H9 (cell line): ENCODE results near the gene CLIC3. TPM values are rescaled to one million over a fixed set of nuclear protein-coding genes. Genes with fewer than 3 reads are reported as not detected.

ENCODE experiments used
- DNase-seq: peaks from one replicate; pipeline ENCODE4 v3.0.0-alpha.2; 2017
- H2AFZ ChIP-seq: one replicate; pipeline ENCODE4 v1.6.1; 2013; ENCODE audit warnings: mild to moderate bottlenecking, low read length, control low read depth, moderate library complexity
- H2AK5ac ChIP-seq: 2 replicates; pipeline ENCODE4 v1.6.1; 2013; ENCODE audit warnings: low read length, control low read depth, mixed read lengths; ENCODE audit not compliant: insufficient read length
- H2BK120ac ChIP-seq: one replicate; pipeline ENCODE4 v1.6.1; 2013; ENCODE audit warnings: low read depth, mild to moderate bottlenecking, low read length, control low read depth, inconsistent platforms; ENCODE audit not compliant: poor library complexity, severe bottlenecking
- H2BK12ac ChIP-seq: 2 replicates; pipeline ENCODE4 v1.6.1; 2013; ENCODE audit warnings: low read length, control low read depth, mixed read lengths, low read depth; ENCODE audit not compliant: insufficient read length
- H2BK15ac ChIP-seq: 2 replicates; pipeline ENCODE4 v1.6.1; 2013; ENCODE audit warnings: low read depth, low read length, control low read depth
- H2BK20ac ChIP-seq: one replicate; pipeline ENCODE4 v1.6.1; 2013; ENCODE audit warnings: low read depth, mild to moderate bottlenecking, low read length, control low read depth, inconsistent platforms; ENCODE audit not compliant: poor library complexity, severe bottlenecking
- H2BK5ac ChIP-seq: 2 replicates; pipeline ENCODE4 v1.6.1; 2013; ENCODE audit warnings: low read length, control low read depth, mixed read lengths; ENCODE audit not compliant: insufficient read length
- H3K14ac ChIP-seq: 2 replicates; pipeline ENCODE4 v1.6.1; 2013; ENCODE audit warnings: low read length, control low read depth; ENCODE audit not compliant: insufficient read depth
- H3K18ac ChIP-seq: 2 replicates; pipeline ENCODE4 v1.6.1; 2013; ENCODE audit warnings: low read depth, mild to moderate bottlenecking, mixed read lengths, low read length, control low read depth; ENCODE audit not compliant: insufficient read length
- H3K23ac ChIP-seq: 2 replicates; pipeline ENCODE4 v1.6.1; 2013; ENCODE audit warnings: low read length, control low read depth, mixed read lengths, low read depth; ENCODE audit not compliant: insufficient read length
- H3K23me2 ChIP-seq: 2 replicates; pipeline ENCODE4 v1.6.1; 2013; ENCODE audit warnings: low read depth, mild to moderate bottlenecking, mixed read lengths, low read length, control low read depth; ENCODE audit not compliant: insufficient read length, poor library complexity, severe bottlenecking
- H3K27ac ChIP-seq: 2 replicates; pipeline ENCODE4 v1.5.1; 2013; ENCODE audit warnings: low read length, control low read depth, mixed read lengths, low read depth; ENCODE audit not compliant: insufficient read length
- H3K27me3 ChIP-seq: 2 replicates; pipeline ENCODE4 v1.6.1; 2013; ENCODE audit warnings: low read length, control low read depth, inconsistent platforms; ENCODE audit not compliant: insufficient read depth
- H3K4ac ChIP-seq: 2 replicates; pipeline ENCODE4 v1.6.1; 2013; ENCODE audit warnings: low read depth, mild to moderate bottlenecking, control low read depth, inconsistent platforms, low read length, moderate library complexity
- H3K4me1 ChIP-seq: 2 replicates; pipeline ENCODE4 v1.6.1; 2013; ENCODE audit warnings: low read length, control low read depth, inconsistent platforms; ENCODE audit not compliant: insufficient read depth
- H3K4me2 ChIP-seq: 2 replicates; pipeline ENCODE4 v1.6.1; 2013; ENCODE audit warnings: low read length, control low read depth, mixed read lengths; ENCODE audit not compliant: insufficient read length, insufficient read depth
- H3K56ac ChIP-seq: 2 replicates; pipeline ENCODE4 v1.6.1; 2013; ENCODE audit warnings: low read depth, mild to moderate bottlenecking, mixed read lengths, low read length, control low read depth; ENCODE audit not compliant: insufficient read length
- H3K79me1 ChIP-seq: 2 replicates; pipeline ENCODE4 v1.6.1; 2013; ENCODE audit warnings: low read depth, mild to moderate bottlenecking, moderate library complexity, low read length, control low read depth, inconsistent platforms; ENCODE audit not compliant: insufficient read depth, poor library complexity, severe bottlenecking
- H3K79me2 ChIP-seq: 2 replicates; pipeline ENCODE4 v1.6.1; 2013; ENCODE audit warnings: low read length, control low read depth, inconsistent platforms; ENCODE audit not compliant: insufficient read depth
- H3K9ac ChIP-seq: 2 replicates; pipeline ENCODE4 v1.6.1; 2013; ENCODE audit warnings: low read length, control low read depth, mixed read lengths; ENCODE audit not compliant: insufficient read length; ENCODE audit errors: extremely low read depth
- H3K9me3 ChIP-seq: one replicate; pipeline ENCODE4 v1.6.1; 2013; ENCODE audit warnings: low read depth, low read length, inconsistent platforms; ENCODE audit not compliant: control insufficient read depth
- H3T11ph ChIP-seq: one replicate; pipeline ENCODE4 v1.6.1; 2013; ENCODE audit warnings: mild to moderate bottlenecking, low read length, control low read depth, inconsistent platforms
- H4K20me1 ChIP-seq: one replicate; pipeline ENCODE4 v1.6.1; 2013; ENCODE audit not compliant: control insufficient read depth, insufficient read length, insufficient read depth
- H4K5ac ChIP-seq: 2 replicates; pipeline ENCODE4 v1.6.1; 2013; ENCODE audit warnings: low read depth, mild to moderate bottlenecking, mixed read lengths, low read length, control low read depth; ENCODE audit not compliant: insufficient read length
- H4K8ac ChIP-seq: replicated peaks from 2 replicates; pipeline ENCODE4 v1.6.1; 2013; ENCODE audit warnings: low read length, control low read depth, mixed read lengths, low read depth; ENCODE audit not compliant: insufficient read length
- H4K91ac ChIP-seq: 2 replicates; pipeline ENCODE4 v1.6.1; 2013; ENCODE audit warnings: low read depth, mild to moderate bottlenecking, moderate library complexity, mixed read lengths, low read length, control low read depth; ENCODE audit not compliant: insufficient read length
- H3K27ac Mint-ChIP-seq, 3 experiments: 2 replicates in 2 of 3; 3 replicates in 1 of 3; pipeline ENCODE4 v1.8.0; 2020 to 2021; ENCODE audit warnings: mixed read lengths in 3 of 3, mild to moderate bottlenecking in 1 of 3, moderate library complexity in 1 of 3
- H3K27me3 Mint-ChIP-seq: 2 replicates; pipeline ENCODE4 v1.8.0; 2021; ENCODE audit warnings: low read depth, mild to moderate bottlenecking, moderate library complexity, mixed read lengths
- H3K36me3 Mint-ChIP-seq, 3 experiments: 2 replicates in 2 of 3; 3 replicates in 1 of 3; pipeline ENCODE4 v1.8.0; 2020 to 2021; ENCODE audit warnings: low read depth in 3 of 3, mixed read lengths in 3 of 3; ENCODE audit not compliant: insufficient read depth in 1 of 3
- H3K4me1 Mint-ChIP-seq, 2 experiments: 2 replicates each; pipeline ENCODE4 v1.8.0; 2020; ENCODE audit warnings: mixed read lengths in 2 of 2
- H3K4me3 Mint-ChIP-seq, 2 experiments: 2 replicates in 1 of 2; 3 replicates in 1 of 2; pipeline ENCODE4 v1.8.0; 2020 to 2021; ENCODE audit warnings: mild to moderate bottlenecking in 2 of 2, mixed read lengths in 2 of 2, moderate library complexity in 1 of 2
- H3K9me3 Mint-ChIP-seq, 2 experiments: 2 replicates in 1 of 2; 3 replicates in 1 of 2; pipeline ENCODE4 v1.8.0; 2020; ENCODE audit warnings: mild to moderate bottlenecking in 2 of 2, mixed read lengths in 2 of 2, moderate library complexity in 1 of 2
- CTCF ChIP-seq: fragments of 200-600 bp; sonication (generic); conservative IDR thresholded peaks from 3 replicates; pipeline ENCODE4 v1.8.0; 2021; ENCODE audit warnings: antibody characterized with exemption, mild to moderate bottlenecking
- WGBS: extraction: QIAGEN DNeasy Blood & Tissue Kit; methylation state at CpG from one replicate; pipeline ENCODE4 v1.1.7; 2013; ENCODE audit warnings: missing lambda C conversion rate, low lambda C conversion rate, mixed read lengths; ENCODE audit not compliant: insufficient read length; ENCODE audit errors: extremely low coverage; 5-methylcytosine and 5-hydroxymethylcytosine counted together
- total RNA-seq: library from RNA; stranded (reverse); gene quantifications from 2 replicates; pipeline ENCODE4 v1.2.1, GENCODE V29; 2021

Gene CLIC3
- total RNA-seq, 1 experiment from 2014 or later = 0.31 TPM

GRCh38 chr9:137002646-137003041 is 6.3 kb upstream of the CLIC3 start:
- H2BK15ac ChIP-seq = no peak overlapping the region
- no peaks in the 10 kb centered on the region for H3K79me1 ChIP-seq
- H3K4me2 ChIP-seq = no peak overlapping the region
- no CpG with 5 or more reads among the region's 10 CpGs for WGBS
- Mint-ChIP-seq H3K27ac (no peak overlapping the region), H3K27me3 (peaks cover 15% of the 10 kb centered on the region), H3K36me3 (peaks cover 3 to 6% (median 5%) of the 10 kb centered on the region in 3 experiments; a peak in 5 of 7 replicates), H3K4me1 (peaks cover 3 to 6% of the 10 kb centered on the region in 2 experiments; a peak in 3 of 4 replicates), H3K4me3 (no peak overlapping the region), H3K9me3 (peaks cover 16 to 19% of the 10 kb centered on the region in 2 experiments)
- no peaks in the 10 kb centered on the region for H3K27me3 ChIP-seq
- no peak overlapping the region for H4K8ac ChIP-seq
- no peak overlapping the region for H2BK20ac ChIP-seq
- H2BK12ac ChIP-seq = no peak overlapping the region
- no peak overlapping the region for H3K14ac ChIP-seq
- no peak overlapping the region for H2AFZ ChIP-seq
- H2BK5ac ChIP-seq = no peak overlapping the region
- H2AK5ac ChIP-seq = no peak overlapping the region
- no peak overlapping the region for H3K56ac ChIP-seq
- no peaks in the 10 kb centered on the region for H3K9me3 ChIP-seq
- no peak overlapping the region for H4K91ac ChIP-seq
- no peak for DNase-seq
- H3K9ac ChIP-seq = no peak overlapping the region
- no peak overlapping the region for H3K27ac ChIP-seq
- no peak for TF ChIP-seq CTCF
- H3K4me1 ChIP-seq = no peaks in the 10 kb centered on the region
- no peaks in the 10 kb centered on the region for H4K20me1 ChIP-seq
- H3K4ac ChIP-seq = no peak overlapping the region
- H2BK120ac ChIP-seq = no peak overlapping the region
- no peaks in the 10 kb centered on the region for H3K23me2 ChIP-seq
- no peaks in the 10 kb centered on the region for H3K79me2 ChIP-seq
- no peak overlapping the region for H3K18ac ChIP-seq
- no peak overlapping the region for H3K23ac ChIP-seq
- no peak overlapping the region for H4K5ac ChIP-seq
- no peak overlapping the region for H3T11ph ChIP-seq
